Stimulated activated CD8-positive, alpha-beta memory T cell treated with anti-CD3 and anti-CD28 coated beads, Interleukin-4, amount 100 ng/mL, for 48 hours (primary cell): ENCODE measurements around the gene S100P.

Experiments
- DNase-seq: peaks from one replicate; pipeline ENCODE4 v3.0.0-alpha.2; 2020

S100P gene

DNA sequence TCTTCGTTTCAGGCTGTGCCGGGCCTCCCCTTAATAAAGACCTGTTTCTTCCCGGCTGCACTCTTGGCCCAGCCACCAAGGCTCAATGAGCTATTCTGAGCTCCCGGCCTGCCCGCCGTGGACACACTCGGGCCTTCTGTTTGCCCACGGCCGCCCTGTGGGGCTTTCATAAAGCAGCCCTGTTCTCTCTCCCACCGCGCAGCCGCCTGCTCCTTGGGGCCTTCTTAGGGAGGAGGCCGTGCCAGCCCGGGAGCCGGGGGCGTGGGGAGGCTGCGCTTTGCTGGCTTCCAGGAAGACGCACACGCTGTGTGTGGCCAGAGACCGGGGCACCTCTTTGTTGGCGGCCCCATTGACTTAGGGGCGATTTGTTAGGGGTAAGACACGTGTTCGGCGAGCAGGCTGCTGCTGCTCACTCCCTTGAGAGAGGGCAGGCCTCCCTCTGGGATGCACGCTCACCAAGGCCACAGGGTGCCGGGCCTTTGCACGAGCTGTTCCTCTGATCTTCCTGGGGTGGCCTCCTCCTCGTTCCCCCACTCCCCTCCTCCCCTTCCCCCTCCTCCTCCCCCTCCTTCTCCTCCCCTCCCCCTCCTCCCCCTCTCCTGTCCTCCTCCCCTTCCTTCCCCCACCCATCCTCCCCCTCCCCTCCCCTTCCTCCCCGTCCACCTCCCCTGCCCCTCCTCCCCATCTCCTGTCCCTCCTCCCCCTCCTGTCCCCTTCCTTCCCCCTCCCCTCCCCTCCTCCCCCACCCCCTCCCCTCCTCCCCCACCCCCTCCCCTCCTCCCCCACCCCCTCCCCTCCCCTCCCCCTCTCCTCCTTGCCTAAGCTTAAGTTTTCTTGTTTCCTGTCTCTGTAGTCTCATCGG lies 33.6 kb downstream of the S100P start:
- no peak for DNase-seq

DNA sequence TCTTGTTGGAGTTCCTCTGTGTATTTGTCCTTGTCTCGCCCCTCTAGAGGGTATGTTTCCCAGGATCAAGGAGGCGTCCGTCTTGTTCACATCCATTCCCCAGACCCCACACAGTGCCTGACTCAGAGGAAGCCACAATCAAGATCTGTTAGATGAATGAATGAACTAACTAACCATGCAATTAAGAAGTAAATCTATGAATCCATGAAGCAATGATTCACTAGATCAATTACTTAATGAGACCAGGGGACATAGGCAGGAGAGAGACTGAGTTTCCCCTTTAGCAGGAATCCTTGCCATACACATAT lies 34.2 kb downstream of the S100P start:
- no peak for DNase-seq

DNA sequence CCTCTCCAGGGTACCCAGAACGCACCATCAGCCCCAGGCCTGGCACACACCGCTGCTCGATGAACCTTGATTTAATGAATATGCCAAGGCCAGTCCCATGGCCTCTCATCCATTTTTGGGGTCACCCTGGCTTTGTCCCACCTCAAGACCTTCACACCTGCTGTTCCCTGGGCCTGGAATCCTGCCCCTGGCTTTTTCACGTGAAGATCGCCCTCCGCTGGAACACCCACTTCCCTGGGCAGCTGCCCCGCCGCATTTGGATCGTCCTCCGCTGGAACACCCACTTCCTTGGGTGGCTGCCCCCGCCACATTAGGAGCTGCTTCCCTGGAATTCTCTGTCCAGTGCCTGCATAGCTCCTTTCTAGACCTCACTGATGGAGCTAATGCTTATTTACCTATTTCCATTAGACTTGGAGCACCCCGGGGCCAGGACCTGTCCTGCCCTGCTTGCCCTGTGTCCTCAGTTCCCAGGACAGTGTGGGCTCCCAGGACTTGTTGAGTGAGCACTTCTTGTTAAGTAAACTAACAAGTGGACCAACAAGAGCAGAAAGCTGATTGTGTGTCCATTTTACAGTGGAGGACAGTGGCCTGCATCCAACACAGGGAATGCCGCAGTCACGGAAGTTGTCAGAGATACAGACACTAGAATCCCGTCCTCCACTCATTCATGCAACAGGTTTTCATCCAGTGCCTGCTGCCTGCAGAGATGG lies 34.8 kb downstream of the S100P start:
- DNase-seq = no peak

DNA sequence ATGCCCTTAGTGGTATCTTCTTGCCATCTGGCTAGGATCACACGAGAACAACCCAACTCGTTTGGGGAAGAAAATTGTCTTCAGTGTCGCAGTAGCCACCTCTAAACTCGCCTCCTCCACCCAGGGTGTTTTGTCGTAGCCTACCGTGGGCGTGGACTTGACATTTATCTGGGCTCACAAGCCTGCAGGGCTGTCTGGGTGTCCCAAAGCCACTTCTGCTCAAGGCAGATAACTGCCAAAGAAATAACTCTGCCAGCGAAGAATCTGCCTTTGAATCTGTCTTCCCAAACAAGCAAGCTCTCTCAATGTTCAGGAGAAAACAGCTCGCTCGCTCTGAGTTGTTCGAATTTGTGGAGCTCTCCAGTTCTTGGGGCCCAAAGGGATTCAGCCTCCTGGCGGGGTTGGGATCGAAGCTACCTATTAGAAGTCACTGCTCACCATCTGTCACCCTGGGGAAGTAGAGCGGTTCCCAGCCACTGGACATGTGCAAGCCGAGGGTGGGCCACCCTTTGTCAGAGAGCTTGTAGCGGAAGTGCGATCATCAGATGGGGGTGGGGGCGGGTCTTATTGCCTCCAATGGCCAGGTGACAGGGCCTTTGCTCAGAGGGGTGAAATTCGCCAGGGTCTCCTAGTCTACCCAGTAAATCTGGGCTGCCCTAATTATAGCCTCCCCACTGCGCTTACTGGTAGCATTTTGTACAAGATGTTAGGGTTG lies 37.1 kb downstream of the S100P start:
- no peak for DNase-seq

DNA sequence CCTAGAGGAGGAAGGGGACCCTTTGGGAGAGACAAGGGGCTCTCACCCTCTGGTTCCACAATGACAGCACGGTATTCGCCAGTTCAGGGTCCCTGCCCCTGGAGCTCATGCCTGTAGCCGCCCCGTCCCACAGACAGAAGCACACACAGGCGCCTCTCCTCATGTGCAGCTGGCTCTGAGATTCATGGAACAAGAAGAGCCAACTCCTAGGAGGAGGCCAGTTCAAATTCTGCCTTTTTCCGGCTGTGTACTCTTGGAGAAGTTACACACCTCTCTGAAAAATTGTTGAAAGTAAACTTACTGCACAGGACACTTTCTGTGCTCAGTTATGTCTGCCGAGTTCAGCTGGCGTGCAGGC lies 37.6 kb downstream of the S100P start:
- DNase-seq = no peak

DNA sequence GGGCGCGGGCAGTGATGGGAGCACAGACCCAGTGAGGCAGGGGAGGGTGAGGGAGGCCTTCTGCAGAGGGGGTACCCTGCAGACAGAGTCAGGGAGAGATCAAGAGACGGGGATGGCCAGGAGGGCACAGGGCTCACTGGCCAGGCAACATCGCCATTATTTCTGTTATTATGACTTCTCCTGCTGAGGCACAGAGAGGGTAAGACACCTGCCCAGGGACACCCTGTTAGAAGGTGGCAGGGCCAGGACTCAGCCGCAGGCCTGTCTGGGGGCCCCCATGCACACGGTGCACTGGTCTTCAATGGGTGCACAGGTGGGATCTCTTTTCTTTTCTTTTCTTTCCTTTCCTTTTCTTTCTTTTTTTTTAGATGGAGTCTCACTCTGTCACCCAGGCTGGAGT lies 38.1 kb downstream of the S100P start:
- no peak for DNase-seq

DNA sequence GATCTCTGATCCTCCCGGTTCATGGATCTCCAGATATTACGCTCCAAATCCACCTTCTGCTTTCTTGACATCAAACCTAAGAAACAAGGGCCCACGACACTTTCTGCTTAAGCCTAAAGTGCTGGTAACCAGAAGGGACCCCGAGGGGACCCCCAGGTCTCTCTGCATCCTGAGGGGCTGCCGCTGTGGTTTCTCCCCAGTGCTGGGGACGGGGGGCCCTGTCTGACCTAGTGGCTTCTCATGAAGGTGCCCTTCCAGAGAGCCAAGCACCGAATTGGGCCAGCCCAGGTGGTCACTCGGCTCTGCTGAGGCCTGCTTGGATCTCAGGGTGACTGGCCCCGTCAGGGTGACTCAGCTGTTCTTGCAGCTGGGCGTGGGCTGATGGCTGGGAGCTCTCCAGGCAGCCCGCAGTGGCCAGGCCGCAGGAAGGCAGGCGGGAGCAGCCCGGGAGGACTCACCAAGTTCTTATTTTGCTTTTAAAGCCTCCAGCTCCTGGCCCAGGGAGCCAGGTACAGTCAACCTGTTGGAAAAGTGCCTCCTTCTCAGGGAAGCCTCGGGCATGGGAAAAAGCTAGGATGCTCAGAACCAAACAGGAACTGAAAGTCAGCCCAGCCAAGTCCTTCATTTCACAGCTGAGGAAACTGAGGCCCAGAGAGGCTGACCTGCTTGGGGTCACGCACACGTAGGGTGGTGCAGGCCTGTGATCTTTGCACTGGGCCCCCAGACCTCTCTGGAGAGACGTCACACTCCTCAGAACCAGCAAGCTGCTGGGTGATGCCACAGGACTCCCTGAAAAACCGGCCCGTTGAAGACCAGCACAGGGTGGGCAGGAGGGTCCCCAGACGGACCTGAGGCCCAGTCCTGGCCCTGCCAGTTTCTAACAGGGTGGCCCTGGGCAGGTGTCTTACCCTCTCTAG lies 39.0 kb downstream of the S100P start:
- no peak for DNase-seq

DNA sequence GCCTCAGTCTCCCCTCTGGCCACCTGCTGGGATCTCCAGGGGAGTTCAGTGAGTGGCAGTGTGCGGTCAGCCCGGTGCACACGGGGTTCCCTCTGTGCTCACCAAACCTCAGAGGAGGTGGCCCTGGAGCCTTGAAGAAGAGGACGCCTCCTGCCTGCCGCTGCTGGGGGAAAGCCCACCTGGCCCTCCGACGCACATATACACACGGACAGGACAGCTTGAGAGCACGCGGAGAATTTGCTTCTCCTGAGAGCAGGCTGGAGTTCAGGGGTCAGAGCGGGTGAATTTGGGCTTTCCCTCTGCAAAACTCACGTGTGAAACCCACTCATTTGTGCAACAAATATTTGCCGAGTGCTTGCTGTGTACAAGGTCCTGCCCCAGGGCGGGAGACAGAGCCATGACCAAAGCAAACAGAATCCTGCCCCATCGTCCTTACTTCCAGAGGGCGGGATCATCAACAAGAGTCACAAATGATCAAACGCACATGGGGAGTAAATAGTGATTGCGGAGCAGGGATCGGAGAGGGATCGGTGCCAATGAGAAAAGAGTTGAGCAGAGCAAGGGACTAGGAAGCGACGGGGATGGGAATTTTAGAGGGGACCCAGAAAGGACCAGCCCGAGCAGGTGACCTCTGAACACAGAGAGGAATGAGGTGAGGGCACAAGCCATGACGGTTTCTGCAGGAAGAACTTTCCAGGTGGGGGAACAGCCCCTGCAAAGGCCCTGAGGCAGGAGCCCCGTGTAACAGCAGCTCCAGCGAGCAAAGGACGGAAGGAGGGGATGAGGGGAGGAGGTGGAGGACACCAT lies 39.9 kb downstream of the S100P start:
- no peak for DNase-seq

DNA sequence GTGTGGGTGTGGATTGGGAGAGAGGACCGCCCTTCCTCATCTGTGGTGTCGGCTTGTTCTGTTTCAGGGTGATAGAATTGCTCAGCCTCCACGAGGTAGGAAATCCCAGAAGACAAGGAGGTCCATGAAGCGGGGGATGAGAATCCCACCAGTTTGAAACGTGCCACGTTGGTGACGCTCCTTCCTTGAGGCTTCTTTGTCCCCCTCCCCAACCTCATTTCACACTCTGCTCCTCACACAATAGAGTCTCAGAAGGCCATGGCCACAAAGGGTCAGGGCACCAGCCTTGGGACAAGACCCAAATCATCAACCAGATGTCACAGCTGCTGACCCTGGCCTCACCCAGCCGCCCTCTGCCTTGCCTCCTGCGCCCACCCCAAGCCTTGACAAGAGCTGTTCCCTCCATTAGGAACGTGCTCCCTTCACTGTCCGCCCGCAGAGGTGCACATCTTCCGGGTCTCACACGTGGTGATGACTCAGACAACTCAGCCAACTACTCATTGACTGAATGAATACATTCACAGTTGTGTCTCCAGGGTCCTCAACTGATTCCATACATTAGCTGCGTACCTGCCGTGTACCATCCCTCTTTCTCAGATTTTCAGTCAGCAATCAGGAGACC lies 40.6 kb downstream of the S100P start:
- no peak for DNase-seq

DNA sequence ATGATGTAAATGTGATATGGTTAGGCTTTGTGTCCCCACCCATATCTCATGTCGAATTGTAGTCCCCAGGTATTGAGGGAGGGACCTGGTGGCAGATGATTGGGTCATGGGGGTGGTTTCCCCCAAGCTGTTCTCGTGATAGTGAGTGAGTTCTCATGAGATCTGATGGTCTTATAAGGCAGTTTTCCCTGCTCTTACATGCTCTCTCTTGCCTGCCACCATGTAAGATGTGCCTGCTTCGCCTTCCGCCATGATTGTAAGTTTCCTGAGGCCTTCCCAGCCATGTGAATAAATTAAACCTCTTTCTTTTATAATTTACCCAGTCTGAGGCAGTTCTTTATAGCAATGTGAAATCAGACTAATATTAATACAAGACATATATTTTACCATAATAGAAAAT lies 46.2 kb downstream of the S100P start:
- DNase-seq = no peak

DNA sequence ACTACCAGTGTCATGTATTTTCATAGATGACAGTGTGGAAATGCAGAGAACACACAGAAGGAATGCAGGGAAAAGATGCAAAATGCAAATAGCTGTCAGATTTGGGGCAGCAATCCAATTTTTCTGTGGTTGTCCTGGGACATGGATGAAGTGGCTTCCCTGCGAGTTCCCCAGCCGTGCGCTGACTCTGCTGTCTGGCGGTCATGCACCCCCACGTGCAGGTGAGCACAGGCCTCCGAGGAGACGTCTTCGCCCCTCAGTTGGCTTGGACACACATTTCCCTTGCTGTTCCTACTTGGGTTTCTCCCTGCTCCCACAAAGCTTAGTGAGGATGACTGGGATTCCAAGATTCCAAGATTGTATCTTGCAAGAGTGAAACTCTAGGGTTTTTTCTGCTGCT lies 46.7 kb downstream of the S100P start:
- no peak for DNase-seq

DNA sequence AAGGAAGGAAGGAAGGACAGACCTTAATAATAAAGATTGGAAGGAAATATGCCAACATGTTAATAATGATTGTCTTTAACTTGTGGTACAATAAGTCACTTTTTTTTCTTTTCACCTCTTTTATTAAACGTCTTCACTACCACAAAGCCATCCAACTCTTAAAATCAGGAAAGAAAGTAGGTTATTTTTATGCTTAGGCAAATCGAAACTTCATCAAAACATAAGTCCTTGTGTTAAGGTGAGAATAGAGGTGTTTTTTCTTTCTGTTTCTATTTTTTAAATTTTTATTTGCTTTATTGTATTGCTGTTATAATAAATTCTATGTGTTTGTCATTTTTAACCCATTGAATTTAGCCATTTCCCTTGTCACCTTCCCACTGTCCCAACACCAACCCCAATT lies 48.8 kb downstream of the S100P start:
- DNase-seq = no peak

DNA sequence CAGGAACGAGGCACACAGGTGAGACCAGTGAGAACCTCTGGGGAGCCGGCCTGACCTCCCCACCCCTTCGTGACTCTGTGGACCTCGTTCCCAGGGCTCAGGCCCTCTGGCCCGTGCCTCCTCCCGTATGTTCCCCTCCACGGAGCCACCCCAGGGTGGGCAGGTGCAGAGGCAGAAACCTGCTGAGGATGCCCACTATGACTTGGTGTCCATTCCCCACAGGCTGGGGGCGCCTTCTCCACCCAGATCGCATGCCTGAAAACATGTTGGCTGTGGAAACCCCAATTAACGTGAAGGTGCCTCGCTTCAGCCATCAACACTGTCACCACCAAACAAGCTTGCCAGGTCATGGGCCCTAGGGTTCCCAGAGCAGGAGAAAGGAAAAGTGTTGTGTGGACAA lies 49.3 kb downstream of the S100P start:
- no peak for DNase-seq
